ENCODE data around the gene PPM1E.
"Not testable (repeated sequence)": the region's sequence is repeated elsewhere in the genome, so short reads cannot be mapped to it uniquely, and the experiment has no call there.

Gene PPM1E

DNA sequence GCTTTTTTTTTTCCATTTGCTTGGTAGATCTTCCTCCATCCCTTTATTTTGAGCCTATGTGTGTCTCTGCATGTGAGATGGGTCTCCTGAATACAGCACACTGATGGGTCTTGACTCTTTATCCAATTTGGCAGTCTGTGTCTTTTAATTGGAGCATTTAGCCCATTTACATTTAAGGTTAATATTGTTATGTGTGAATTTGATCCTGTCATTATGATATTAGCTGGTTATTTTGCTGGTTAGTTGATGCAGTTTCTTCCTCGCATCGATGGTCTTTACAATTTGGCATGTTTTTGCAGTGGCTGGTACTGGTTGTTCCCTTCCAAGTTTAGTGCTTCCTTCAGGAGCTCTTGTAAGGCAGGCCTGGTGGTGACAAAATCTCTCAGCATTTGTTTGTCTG lies 94.5 kb downstream of the PPM1E start:
- DNase-seq = not testable (repeated sequence)

DNA sequence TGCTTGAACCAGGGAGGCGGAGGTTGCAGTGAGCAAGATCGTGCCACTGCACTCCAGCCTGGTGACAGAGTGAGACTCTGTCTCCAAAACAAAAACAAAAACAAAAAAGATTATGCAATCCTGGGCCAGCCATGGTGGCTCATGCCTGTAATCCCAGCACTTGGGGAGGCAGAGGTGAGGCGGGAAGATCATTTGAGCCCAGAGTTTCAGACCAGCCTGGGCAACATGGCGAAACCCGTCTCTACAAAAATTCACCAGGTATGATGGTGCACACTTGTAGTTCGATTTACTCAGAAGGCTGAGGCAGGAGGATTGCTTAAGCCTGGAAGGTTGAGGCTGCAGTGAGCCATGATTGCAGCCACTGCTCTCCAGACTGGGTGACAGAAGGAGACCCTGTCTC lies 109.6 kb downstream of the PPM1E start:
- DNase-seq = no peak

DNA sequence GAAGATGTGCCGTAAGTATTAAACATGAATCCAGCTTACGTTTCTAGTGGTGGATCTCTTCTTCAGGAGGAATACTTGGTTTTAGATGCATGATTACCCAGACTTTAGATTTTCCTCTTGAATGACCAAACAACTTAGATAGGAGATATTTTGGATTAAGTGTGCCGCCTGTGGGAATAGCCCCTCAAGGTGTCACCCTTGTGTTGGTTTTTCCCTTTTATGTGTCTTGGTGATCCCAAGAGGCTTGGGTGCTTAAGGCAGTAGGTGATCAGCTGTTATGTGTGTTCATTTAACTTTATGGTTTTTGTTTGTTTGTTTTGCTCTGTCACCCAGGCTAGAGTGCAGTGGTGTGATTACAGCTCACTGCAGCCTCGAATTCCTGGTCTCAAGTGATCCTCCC lies 115.1 kb downstream of the PPM1E start:
- no peak for DNase-seq

DNA sequence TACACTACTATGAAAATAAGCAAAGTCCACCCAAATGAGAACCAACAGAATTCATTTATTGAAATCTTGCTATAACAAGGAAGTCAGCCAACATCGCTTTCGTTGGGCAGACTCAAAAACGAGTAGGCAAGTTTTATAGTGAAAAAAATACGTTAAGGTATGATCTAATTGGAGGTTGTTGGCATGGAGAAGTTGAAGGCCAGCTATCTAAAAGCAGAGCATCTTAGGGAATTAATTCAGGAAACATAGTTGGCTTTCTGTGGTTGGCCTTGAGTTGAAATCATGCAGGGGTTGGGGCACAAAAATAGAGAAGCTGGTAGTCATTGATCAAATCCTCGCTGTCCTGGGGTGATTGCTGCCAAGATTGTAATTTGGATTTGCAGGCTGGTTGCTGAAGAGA lies 118.3 kb downstream of the PPM1E start:
- DNase-seq = no peak

DNA sequence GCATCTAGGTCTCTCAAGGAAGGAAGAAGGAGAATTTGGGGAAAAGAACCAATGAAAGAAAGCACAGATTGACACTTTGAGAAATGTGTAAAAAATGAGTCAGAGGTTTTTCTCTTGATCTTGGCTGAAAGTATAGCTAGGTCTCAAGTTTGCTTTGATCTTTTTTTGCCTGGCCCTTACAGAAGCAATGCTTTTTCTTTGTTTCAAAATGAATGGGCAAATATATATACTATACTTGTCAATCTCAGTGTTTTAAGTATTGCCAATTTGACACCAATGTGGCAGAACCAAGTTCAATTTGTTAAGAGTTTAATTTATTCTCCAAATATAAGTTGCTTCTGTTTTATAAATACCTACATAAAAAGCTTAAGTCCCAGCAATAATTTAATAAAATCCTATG lies 119.6 kb downstream of the PPM1E start:
- no peak for DNase-seq

DNA sequence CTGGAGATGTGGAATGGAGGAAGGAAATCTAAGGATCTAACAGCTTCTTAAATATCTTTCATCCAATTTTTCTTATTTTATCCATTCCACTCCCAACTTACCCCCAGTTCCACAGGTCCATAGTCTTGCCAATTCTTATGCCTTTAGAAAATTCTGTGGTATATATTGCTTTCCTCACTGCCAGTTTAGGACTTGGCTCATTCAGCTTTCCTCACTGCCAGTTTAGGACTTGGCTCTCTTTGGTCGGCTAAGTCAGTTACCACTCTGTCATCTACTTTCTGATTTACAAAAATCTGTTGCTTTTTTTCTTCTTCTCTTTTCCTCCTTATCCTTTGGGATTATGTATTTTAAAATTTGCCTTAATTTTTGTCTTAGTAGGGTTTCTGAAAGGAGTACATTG lies 128.5 kb downstream of the PPM1E start:
- no peak for DNase-seq

DNA sequence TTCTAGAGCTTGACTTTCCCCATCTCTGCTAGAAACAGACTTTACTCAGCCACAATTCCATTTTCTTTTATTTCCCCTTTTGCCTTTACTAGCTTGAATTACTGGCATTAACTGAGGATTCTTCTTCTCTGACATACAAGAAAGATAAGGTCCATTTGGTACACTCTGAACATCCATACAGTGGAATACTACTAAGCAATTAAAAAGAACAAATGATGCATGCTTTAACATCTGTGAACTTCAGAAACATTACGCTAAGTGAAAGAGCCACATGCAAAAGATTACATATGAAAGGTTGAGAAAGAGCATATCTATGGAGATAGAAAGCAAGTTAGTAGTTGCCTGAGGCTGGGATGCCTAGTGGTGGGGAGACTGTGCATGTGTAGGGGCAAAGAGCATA lies 130.9 kb downstream of the PPM1E start:
- DNase-seq = no peak

DNA sequence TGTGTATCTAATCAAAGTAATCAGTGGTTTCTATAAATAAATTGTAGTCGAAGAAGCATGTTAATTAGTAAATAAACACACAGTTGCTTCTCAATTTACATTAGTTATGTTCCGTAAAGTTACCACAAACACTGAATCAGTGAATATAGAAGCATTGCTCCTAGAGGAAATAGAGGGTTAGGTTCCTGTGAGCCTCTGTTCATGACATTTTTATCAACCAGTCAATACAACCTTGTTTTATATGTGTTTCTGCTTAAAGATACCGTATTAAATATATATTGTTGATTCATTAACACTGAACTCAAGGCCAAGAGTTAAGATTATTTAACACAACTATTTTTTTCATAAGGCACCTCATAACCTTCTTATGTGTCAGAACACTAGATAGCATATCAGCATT lies 134.3 kb downstream of the PPM1E start:
- no peak for DNase-seq

DNA sequence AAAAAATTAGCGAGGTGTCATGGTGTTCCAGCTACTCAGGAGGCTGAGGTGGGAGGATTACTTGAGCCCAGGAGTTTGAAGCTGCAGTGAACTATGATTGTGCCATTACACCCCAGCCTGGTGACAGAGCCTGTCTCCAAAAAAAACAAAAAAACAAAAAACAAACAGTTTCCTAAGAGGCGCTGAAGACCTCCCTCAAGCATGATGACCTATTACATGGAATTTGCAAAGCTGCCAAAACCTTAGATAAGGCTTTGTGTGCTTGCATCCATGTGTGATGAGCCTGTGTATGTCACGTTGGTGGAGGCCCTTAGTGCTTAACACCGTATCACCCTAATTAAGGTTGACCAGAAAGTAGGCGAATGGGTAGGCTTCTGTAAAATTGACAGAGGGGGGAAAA lies 143.5 kb downstream of the PPM1E start:
- DNase-seq = no peak

DNA sequence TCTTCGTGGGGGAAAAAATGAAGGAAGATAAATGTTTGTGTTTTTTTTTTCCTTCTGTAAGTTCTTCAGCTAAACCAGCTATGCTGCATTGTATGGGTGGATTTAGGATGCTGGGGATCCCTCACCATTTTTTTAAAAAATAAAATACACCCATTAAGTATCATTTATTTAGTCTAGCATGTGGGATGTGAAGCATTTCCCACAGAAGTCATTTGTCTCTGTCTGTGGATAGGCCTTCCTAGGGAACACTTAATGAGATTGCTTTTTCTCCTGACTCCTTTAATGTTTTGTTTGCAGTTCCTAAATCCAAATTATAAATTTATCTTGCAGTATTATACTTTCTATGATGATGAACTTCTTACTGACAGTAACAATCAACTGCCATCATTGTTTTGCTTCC lies 146.7 kb downstream of the PPM1E start:
- DNase-seq = no peak

DNA sequence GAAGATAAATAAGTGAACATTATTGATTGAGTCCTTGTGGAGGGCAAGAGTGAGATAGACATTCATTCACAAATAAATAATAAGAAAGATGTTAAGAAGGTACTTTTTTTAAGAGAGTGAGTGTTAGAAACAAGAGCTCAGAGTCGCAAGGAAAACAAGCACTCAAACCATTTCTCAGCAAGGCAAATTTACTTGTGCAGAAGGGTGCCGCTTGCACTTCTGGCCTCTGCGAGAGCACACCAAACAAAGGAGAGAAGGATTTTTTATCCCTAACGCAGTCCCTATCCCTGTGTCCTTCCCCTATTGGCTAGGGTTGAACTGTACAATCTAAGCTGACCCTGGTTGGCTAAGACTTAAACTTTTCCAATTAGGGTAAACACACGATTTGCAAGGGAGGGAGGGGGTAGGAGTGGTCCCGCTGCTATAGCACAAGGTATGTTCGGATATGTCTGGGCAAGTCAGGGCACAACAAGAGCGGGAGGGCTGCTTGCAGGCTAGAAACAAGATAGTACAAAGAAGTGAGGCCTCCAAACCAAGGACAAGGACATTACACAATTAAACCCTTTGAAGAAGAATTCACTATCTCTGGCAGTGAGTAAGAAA lies 156.2 kb downstream of the PPM1E start:
- no peak for DNase-seq

DNA sequence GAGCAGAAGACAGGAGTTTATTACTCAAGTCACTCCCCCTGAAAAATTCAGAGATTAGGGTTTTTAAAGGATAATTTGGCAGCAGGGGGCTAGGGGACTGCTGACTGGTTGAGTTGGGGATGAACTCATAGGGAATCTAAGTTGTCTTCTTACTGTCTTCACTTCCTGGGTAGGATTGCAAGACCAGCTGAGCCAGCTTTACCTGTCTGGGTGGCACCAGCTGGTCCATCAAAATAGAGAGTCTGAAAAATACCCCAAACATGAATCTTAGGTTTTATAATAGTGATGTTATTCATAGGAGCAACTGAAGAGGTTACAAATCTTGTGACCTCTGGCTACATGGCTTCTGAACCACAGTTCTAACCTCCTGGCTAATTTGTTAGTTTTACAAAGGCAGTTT lies 157.9 kb downstream of the PPM1E start:
- DNase-seq = no peak

DNA sequence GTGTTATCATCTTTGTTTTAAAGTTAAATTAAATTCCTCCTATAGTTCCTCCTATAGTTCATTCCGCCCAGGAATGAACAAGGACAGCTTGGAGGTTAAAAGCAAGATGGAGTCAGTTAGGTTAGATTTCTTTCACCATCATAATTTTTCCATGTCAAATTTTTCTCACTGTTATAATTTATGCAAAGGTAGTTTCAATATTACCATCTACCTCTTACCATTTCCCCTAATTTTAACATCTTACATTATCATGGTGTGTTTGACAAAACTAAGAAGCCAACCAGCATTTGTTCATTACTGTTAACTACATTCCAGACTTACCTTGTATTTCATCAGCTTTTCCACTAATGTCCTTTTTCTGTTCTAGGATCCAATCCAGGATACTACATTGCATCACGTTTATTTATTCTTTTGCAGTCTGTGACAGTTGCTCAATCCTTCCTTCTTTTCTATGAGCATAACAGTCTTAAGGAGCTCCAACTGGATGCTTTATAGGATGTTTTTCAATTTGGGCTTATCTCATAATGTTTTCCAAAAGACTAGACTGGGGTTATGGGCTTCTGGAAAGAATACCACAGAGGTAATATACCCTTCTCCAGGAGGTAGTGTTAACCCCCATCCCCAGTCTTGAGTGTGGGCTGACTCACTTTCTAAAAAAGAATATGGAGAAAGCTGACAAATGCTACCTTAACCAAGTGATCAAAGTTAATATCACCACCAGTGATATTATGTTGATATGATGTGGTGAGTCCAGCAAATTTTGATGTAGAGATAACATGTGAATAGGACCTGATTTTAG lies 158.5 kb downstream of the PPM1E start:
- DNase-seq = no peak

DNA sequence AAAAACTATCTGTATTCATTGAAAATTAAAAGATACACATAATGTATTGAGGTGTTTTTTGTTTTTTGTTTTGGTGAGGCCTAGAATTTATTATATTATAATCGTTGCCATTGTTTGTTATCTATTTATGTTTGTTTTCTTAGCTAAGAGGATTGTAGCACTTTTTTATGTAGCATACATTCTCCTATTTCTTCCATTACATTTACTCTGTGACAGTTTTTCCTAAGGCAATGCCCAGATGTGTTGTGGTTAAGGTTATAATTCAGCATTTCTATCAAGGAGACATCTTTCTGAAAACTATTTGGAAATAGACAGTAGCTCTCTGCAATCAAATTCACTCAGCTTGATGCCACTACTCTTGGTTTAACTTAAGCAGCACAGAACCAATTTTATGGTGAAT lies 161.6 kb downstream of the PPM1E start:
- no peak for DNase-seq

DNA sequence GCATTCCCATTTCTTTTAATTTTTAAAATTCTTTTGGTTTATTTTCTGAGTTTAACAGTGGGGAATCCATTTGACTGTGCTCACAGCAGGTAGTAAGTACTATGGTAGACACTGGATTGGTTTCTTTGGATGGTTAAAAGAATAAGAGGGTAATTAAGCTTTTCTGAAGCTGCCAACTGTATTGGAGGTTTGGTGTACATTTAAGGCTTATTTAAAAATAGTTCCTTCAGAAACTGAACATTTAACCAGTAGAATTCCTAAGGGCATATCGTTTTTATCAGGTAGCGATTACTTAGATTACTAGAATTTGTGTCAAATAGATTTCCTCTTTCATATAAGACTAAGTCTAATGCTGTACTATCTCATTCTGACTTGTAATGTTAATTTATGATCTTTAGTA lies 162.4 kb downstream of the PPM1E start:
- DNase-seq = no peak

DNA sequence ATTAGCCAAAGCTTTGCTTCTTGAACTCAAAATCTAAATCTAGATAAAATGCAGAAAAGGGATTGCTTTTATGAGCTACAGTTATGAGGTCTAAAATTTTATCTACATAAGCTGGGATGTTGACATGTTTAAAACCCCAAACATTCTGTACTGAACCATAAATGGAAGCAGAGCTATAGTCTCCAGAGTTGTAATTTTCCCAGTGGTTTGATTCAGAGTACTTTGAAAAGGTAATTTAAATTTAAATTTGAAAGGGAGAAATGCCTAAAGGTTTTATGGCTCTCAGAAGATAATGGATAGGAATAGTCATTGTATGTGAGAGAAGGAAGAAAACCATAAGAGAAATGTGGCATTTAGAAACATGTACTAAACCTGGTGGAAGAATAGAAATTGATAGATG lies 163.2 kb downstream of the PPM1E start:
- DNase-seq = no peak

DNA sequence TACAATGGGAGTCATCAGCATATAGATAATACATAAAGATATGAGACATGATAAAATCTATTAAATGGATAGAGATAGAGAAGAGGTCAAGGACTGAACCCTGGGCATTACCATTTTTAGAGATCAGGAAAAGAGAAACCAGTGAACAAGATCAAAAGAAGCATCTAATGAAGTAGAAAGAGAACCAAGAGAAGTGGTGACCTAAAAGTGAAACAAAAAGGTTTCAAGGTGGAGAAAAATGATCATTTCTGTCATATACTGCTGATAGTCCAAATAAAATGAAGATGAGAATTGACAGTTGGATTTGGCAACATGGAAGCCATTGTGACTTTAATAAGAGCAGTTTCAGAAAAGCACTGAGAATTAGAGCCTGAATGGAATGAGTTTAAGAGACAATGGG lies 165.1 kb downstream of the PPM1E start:
- DNase-seq = no peak

DNA sequence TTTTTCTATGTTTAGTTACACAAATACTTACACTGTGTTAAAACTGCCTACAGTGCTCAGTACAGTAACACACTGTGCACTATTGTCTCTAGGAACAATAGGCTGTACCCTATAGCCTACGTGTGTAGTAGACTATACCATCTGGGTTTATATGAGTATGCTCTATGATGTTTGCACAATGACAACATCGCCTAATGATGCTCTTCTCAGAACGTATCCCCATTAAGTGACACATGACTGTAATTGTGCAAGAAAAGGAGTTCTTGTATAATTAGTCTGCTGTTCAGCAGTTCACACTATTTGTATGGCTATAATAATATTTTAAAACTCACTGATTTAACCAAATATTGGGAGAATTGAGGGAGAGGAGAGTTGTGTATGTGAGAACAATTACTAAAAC lies 177.3 kb downstream of the PPM1E start:
- DNase-seq = no peak

DNA sequence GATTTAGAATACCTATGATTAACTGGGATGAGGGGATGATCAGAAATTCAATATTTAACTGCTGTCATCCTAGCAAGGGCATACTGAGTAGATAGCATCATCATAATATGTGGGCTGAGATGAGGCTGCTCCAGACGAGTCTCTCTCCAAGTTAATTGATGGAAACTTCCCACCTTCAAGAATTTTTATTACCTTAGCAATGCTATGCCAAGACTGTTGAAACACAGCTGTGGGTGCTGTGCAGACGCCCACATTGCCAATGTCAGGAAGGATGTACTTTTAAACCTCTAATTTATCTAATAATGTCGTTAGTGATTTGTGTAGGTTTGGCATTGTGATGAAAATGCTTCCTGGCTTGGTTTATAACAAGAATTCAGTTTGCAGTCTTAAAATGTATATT lies 180.6 kb downstream of the PPM1E start:
- DNase-seq = no peak

DNA sequence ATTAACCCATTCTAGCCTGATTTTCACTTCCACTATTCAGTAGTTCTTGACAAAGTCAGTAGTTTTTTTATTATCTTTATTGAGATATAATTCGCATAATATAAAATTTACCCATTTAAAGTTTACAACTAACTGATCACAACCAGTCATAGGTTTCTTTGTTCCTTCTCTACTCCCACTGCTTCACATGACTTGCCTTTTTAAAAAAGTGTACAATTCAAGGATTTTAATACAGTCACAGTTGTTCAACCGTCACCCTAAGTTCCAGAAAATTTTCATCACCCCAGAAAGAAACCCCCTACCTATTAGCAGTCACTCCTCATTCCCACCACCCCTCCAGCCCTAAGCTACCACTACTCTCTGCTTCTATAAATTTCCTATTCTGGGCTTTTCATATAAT lies 188.5 kb downstream of the PPM1E start:
- DNase-seq = no peak

DNA sequence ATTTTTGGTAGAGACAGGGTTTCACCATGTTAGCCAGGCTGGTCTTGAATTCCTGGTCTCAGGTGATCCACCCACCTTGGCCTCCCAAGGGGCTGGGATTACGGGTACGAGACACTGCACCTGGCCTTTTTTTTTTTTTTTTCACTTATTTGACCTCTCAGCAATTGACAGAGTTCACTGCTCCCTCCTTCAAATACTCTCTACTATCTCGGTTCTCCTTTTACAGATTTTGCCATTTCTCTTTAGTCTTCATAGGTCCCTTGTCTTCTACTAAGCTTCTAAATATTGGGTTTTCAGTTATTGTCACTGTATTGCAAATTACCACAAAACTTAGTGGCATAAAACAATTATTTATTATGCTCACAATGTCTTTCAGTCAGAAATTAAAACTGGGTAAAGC lies 191.8 kb downstream of the PPM1E start:
- no peak for DNase-seq

DNA sequence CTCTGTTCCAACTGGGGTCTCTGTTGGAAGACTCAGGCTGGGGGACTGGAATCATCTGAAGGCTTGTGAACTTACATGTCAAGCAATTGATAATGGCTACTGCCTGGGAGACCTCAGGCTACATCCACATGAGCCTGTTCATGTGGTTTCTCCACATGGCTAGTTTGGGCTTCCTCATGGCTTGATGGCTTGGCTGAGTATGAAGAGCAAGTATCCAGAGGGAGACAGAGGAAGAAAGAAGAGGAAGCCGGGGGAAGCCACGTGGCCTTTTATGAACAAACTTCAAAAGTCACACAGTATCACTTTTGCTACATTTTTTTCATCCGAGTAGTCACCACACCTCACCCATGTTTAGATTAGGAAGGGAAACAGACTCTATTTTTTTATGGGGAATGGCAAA lies 192.2 kb downstream of the PPM1E start:
- DNase-seq = no peak

DNA sequence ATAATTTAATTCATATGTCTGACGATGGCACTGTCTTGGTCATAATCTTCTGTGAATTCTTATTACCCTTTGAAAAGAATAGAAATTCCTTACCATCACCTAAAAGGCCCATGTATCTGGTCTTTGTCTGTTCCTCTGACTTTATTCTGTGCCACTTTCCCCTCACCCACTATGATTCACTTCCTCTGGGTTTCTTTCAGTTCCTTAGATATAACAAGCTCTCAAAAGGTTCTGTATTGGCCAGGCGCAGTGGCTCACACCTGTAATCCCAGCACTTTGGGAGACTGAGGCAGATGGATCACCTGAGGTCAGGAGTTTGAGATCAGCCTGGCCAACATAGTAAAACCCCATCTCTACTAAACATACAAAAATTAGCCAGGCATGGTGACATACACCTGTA lies 198.7 kb downstream of the PPM1E start:
- not testable (repeated sequence) for DNase-seq

DNA sequence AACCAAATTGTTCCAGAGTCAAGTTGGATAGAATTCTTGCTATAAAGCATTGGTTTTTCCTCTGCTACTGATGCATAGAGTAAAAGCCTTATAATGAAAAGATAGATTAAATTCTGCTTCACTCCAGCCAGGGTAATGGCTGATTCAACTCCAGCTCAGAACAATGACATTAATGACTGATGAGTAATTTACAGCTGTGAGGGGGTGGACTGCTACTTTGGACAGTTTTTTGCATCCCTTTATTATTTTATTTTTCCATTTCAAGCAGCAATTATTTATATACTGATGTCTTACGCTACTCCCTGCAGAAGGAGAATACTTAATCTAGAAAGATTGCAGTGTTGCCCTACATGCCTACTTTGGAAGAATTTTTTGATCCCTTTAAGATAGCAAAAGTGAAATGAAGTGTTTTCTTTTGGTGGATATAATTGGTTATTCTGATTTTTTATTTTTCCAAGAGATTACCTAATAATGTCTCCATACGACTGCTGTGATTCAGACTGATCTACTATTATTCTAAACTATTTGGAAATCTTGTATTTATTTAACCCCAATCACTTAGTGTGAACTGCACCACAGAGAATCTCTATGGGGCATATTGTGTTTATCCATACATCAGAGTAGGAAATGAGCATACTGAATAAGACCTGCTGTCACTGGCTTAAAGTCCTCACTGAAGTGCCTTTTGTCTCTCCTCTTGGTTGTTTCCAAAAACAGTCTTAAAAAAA lies 201.5 kb downstream of the PPM1E start:
- DNase-seq = no peak

DNA sequence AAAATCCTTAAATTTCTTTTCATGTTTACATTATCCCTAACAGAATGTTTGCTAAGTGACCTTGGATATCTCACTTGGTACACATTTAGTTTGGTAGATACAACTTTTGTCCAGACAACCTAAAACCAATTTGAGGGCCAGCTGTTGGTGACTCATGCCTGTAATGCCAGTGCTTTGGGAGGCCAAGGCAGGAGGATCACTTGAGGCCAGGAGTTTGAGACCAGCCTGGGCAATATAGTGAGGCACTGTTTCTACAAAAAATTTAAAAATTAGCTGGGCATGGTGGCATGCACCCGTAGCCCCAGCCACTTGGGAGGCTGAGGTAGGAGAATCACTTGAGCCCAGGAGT lies 202.0 kb downstream of the PPM1E start:
- DNase-seq = not testable (repeated sequence)
